ENCODE data around the gene LEMD2. TPM values are rescaled to one million over a fixed set of nuclear protein-coding genes. Genes with fewer than 3 reads are reported as not detected.

The LEMD2 gene
- total RNA-seq, 3 donors from 2014 or later = 42.2 to 69.1 (median 59.0) TPM

- Histone ChIP-seq H3K36me3 (no peaks in the 10 kb centered on the region), H3K27me3 (no peaks in the 10 kb centered on the region), H3K9me3 (no peaks in the 10 kb centered on the region), H3K4me3 (no peak overlapping the region), H3K4me1 (no peaks in the 10 kb centered on the region), H3K27ac (peak overlapping the region in 1 of 2 donors; percentile 38)
- TF ChIP-seq POLR2AphosphoS5 (IDR thresholded peaks at IDR 0.05) = no peak
- intact Hi-C loops (cut with DNase I; ENCODE audit: low total_unique reads) = no loop called here
- no peak for DNase-seq (ENCODE audit: low spot score in 2 of 2)
These were observed 38.5 kb downstream of the LEMD2 start for GRCh38 chr6:33750244-33750991.

- H3K27ac ChIP-seq = no peak overlapping the region
These were observed 39.5 kb downstream of the LEMD2 start for GRCh38 chr6:33749401-33749800.

GRCh38 chr6:33748841-33749240 lies 40.1 kb downstream of the LEMD2 start:
- Histone ChIP-seq H3K27ac (no peak overlapping the region), H3K36me3 (no peaks in the 10 kb centered on the region), H3K9me3 (no peaks in the 10 kb centered on the region), H3K4me3 (no peak overlapping the region), H3K27me3 (no peaks in the 10 kb centered on the region), H3K4me1 (peaks cover 5 to 7% of the 10 kb centered on the region in 2 donors)
- intact Hi-C loops (cut with DNase I; ENCODE audit: low total_unique reads) = no loop called here
- TF ChIP-seq POLR2A (IDR thresholded peaks at IDR 0.05) (no peak), POLR2AphosphoS5 (IDR thresholded peaks at IDR 0.05) (no peak), CTCF (IDR thresholded peaks at IDR 0.05) (no peak)
- no peak for DNase-seq (ENCODE audit: low spot score in 2 of 2)

More at GRCh38 chr6:33749401-33749800, 39.5 kb downstream of the LEMD2 start:
- peaks cover 5 to 7% of the 10 kb centered on the region in 2 donors for H3K4me1 ChIP-seq
- no peak overlapping the region for H3K4me3 ChIP-seq
- TF ChIP-seq POLR2AphosphoS5 (IDR thresholded peaks at IDR 0.05) (no peak), CTCF (IDR thresholded peaks at IDR 0.05) (no peak), POLR2A (IDR thresholded peaks at IDR 0.05) (no peak)
- no peaks in the 10 kb centered on the region for H3K36me3 ChIP-seq
- H3K27me3 ChIP-seq = no peaks in the 10 kb centered on the region
- no peaks in the 10 kb centered on the region for H3K9me3 ChIP-seq
- DNase-seq (ENCODE audit: low spot score in 2 of 2) = no peak
- intact Hi-C loops (cut with DNase I; ENCODE audit: low total_unique reads) = no loop called here

- TF ChIP-seq POLR2A (IDR thresholded peaks at IDR 0.05) = no peak
- Histone ChIP-seq H3K4me3 (no peak overlapping the region), H3K27me3 (no peaks in the 10 kb centered on the region), H3K9me3 (no peaks in the 10 kb centered on the region), H3K27ac (no peak overlapping the region), H3K4me1 (peaks cover 5 to 7% of the 10 kb centered on the region in 2 donors), H3K36me3 (no peaks in the 10 kb centered on the region)
- DNase-seq (ENCODE audit: low spot score in 2 of 2) = no peak
- intact Hi-C loops (cut with DNase I; ENCODE audit: low total_unique reads) = no loop called here
These were observed 41.1 kb downstream of the LEMD2 start for GRCh38 chr6:33747823-33748222.

GRCh38 chr6:33746651-33747100 lies 42.3 kb downstream of the LEMD2 start, which contains the start of gene IP6K3:
IP6K3 (minus strand) TSS chr6:33746905; CDS start chr6:33735476, 11,429 bp downstream.
- intact Hi-C loops (cut with DNase I; ENCODE audit: low total_unique reads) = no loop called here
- DNase-seq (ENCODE audit: low spot score in 2 of 2) = no peak
- peak within 1 kb of the TSS in 1 of 2 donors; percentile 35 for H3K27ac ChIP-seq

More at GRCh38 chr6:33746651-33747100, 42.3 kb downstream of the LEMD2 start, which contains the start of gene IP6K3:
- Histone ChIP-seq H3K9me3 (no peaks in the 10 kb centered on the region), H3K4me1 (peaks cover 5 to 7% of the 10 kb centered on the region in 2 donors), H3K27me3 (no peaks in the 10 kb centered on the region), H3K36me3 (no peaks in the 10 kb centered on the region), H3K4me3 (no peak within 1 kb of the TSS)
- no peak for TF ChIP-seq POLR2AphosphoS5 (IDR thresholded peaks at IDR 0.05)
- TF ChIP-seq POLR2A (IDR thresholded peaks at IDR 0.05) = no peak
- no peak for TF ChIP-seq CTCF (IDR thresholded peaks at IDR 0.05)
